NOMO-1 treated with DMSO at 0.1 percent for 48 hours (cell line): ENCODE measurements around the gene SBK1.
"Not testable (repeated sequence)": the region's sequence is repeated elsewhere in the genome, so short reads cannot be mapped to it uniquely, and the experiment has no call there.

Experiments
- DNase-seq: peaks from one replicate; lab custom pipeline; 2025; ENCODE audit not compliant: unreplicated experiment; lab: John Stamatoyannopoulos, UW

Gene SBK1

GRCh38 chr16:28330232-28330631, 37.9 kb downstream of the SBK1 start:
- DNase-seq = not testable (repeated sequence)

- DNase-seq = not testable (repeated sequence)
Measured at GRCh38 chr16:28330981-28331380, 38.7 kb downstream of the SBK1 start.

GRCh38 chr16:28332632-28333031, 40.3 kb downstream of the SBK1 start:
- not testable (repeated sequence) for DNase-seq

GRCh38 chr16:28335678-28336077, 43.4 kb downstream of the SBK1 start:
- DNase-seq = not testable (repeated sequence)

DNA sequence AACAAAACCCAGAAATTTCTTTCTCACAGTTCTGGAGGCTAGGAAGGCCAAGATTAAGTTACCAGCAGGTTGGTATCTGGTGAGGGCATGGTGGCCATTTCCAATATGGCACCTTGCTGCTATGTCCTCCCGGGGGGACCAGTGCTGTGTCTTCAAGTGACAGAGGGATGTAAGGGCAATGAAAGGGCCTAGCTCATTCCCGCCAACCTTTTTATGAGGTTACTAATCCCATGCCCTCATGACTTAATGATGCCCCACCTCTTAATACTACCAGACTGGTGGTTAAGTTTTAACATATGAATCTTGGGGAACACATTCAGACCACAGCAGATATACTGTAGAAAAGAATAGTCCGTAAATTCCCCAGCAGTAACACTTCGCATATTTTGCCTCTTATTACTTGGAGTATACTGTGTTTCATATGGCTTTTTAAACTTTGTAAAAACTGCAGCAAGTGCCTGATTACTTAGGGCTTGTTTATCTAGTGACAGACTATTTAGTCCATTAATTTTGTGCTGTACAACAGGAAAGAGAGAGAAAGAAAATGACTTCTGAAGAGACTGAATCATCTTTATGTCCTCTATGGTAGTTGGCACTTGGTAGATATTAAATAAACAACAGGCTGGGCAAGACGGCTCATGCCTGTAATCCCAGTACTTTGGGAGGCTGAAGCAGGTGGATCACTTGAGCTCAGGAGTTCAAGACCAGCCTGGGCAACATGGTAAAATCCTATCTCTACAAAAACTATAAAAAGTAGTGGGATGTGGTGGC, 44.8 kb downstream of the SBK1 start:
- DNase-seq = not testable (repeated sequence)

DNA sequence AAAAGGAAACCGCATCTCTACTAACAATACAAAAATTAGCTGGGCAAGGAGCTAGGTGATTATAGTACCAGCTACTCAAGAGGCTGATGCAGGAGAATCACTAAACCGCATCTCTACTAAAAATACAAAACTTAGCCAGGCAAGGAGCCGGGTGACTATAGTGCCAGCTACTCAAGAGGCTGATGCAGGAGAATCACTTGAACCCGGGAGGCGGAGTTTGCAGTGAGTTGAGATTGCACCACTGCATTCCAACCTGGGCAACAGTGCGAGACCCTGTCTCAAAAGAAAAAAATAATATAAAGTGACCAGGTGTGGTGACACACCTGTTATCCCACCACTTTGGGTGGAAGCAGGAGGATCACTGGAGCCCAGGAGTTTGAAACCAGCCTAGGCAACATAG, 45.9 kb downstream of the SBK1 start:
- DNase-seq = not testable (repeated sequence)

- DNase-seq = not testable (repeated sequence)
Measured at GRCh38 chr16:28362600-28362999, 70.3 kb downstream of the SBK1 start.

DNA sequence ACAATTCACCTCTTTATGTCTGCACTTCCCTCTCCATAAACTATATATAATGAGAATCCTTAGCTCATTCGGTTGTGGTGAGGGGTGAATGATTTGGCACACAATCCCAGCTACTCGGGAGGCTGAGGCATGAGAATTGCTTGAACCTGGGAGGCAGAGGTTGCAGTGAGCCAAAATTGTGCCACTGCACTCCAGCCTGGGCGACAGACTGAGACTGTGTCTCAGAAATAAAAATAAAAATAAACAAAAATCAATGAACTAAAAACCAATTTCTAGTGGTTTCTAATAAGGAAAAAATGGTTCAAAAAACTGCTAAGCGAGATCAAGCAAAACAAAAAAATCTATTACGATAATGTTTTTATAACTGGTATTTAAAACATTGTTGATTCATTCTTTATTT, 71.1 kb downstream of the SBK1 start, which contains the start of gene NPIPB6:
NPIPB6 (minus strand) TSS at position 101 of the 400 bp plus-strand sequence. CDS start 686 bp downstream, outside the sequence.
- not testable (repeated sequence) for DNase-seq

GRCh38 chr16:28364268-28365173, 72.2 kb downstream of the SBK1 start:
- DNase-seq = not testable (repeated sequence)

- not testable (repeated sequence) for DNase-seq
Measured at GRCh38 chr16:28367926-28368325, 75.6 kb downstream of the SBK1 start.
